Measurements from ENCODE around the gene SLC6A5. TPM values are rescaled to one million over a fixed set of nuclear protein-coding genes. Genes with fewer than 3 reads are reported as not detected.

Gene SLC6A5
- total and polyA plus RNA-seq, 10 of the 15 experiments (the other 5 are each of a cell fraction or from before 2014, with no cell fraction given): 0.01 TPM; not detected in 9

- Histone ChIP-seq H3K9ac (ENCODE audit: control insufficient read depth, insufficient read depth, low read length) (no peak overlapping the region), H3K4me2 (ENCODE audit: control insufficient read depth, insufficient read depth) (no peak overlapping the region), H3K27me3 (replicated peaks in 1 of 2; ENCODE audit: control insufficient read depth in 2 of 2, insufficient read depth in 2 of 2, low read length in 1 of 2) (peaks cover 8 to 48% of the 10 kb centered on the region in 2 experiments), H3K79me2 (ENCODE audit: control insufficient read depth, insufficient read depth, low read length) (no peaks in the 10 kb centered on the region), H3K36me3 (ENCODE audit: control insufficient read depth in 2 of 2, insufficient read depth in 2 of 2, low read length in 1 of 2) (no peaks in the 10 kb centered on the region), H3K4me3 (no peak overlapping the region), H3K9me3 (replicated peaks; ENCODE audit: control insufficient read depth, insufficient read depth, low read length) (no peaks in the 10 kb centered on the region; the same call in 2 of the 3 replicates), H3K27ac (ENCODE audit: control insufficient read depth, insufficient read depth) (no peak overlapping the region), H2AFZ (ENCODE audit: control insufficient read depth, low read depth, low read length) (no peak overlapping the region), H4K20me1 (ENCODE audit: control insufficient read depth, insufficient read depth) (no peaks in the 10 kb centered on the region), H3K4me1 (ENCODE audit: control insufficient read depth, insufficient read depth, low read length) (no peaks in the 10 kb centered on the region)
- in situ Hi-C loops (cut with MboI): no loop called here
- WGBS (ENCODE audit: insufficient coverage, insufficient replicate concordance, low lambda C conversion rate, missing lambda C conversion rate): 8% methylated on average over 7 of the region's 7 CpGs
- ChIA-PET RAD21 (ENCODE audit: unreplicated experiment) (no interaction called here), POLR2A (no interaction called here), CTCF (interaction anchor here (1.6 kb wide), 1 partner anchor 10 kb away, joined by 8 read pairs; no protein-coding TSS in a partner anchor), SMC1A (ENCODE audit: uncharacterized antibody, unreplicated experiment) (interaction anchor here (1.4 kb wide), 1 partner anchor 196 kb away, joined by 3 read pairs; no protein-coding TSS in a partner anchor)
- DNase-seq (ENCODE audit: low read depth, low spot score) (no peak), FAIRE-seq (no peak), ATAC-seq (no peak)
- intact Hi-C loops (cut with micrococcal nuclease; ENCODE audit: unreplicated experiment): no loop called here
- no peak for TF ChIP-seq NFYA (IDR thresholded peaks at IDR 0.05; ENCODE audit: borderline replicate concordance, low read depth, low read length)
- no peak for TF ChIP-seq IRF3 (IDR thresholded peaks at IDR 0.05)
- TF ChIP-seq MTA2 (IDR thresholded peaks at IDR 0.05; ENCODE audit: low read depth): no peak
- no peak for TF ChIP-seq PAX5 (IDR thresholded peaks at IDR 0.05; ENCODE audit: borderline replicate concordance, low read depth, low read length)
- TF ChIP-seq CHD1 (IDR thresholded peaks at IDR 0.05; ENCODE audit: low read depth, low read length): no peak
- no peak for TF ChIP-seq POU2F2 (IDR thresholded peaks at IDR 0.05; ENCODE audit: borderline replicate concordance, low read depth, low read length)
- TF ChIP-seq ATF2 (IDR thresholded peaks at IDR 0.05; ENCODE audit: low read length): no peak
- no peak for TF ChIP-seq ZNF207 (IDR thresholded peaks at IDR 0.05; ENCODE audit: borderline replicate concordance)
- BruUV-seq (replicated peaks): no TSS peak
Observed at GRCh38 chr11:20600551-20600950, 1.1 kb downstream of the SLC6A5 start.

Measured in GM12878 (cell line).